HG03520 (cell line): ENCODE results near the gene PLEKHG3.

Experiments
- ATAC-seq: cut with Tn5 transposase; IDR thresholded peaks from one replicate; pipeline ENCODE4 v1.9.1; 2021; ENCODE audit warnings: mild to moderate bottlenecking, moderate library complexity; ENCODE audit not compliant: unreplicated experiment

Gene PLEKHG3

DNA sequence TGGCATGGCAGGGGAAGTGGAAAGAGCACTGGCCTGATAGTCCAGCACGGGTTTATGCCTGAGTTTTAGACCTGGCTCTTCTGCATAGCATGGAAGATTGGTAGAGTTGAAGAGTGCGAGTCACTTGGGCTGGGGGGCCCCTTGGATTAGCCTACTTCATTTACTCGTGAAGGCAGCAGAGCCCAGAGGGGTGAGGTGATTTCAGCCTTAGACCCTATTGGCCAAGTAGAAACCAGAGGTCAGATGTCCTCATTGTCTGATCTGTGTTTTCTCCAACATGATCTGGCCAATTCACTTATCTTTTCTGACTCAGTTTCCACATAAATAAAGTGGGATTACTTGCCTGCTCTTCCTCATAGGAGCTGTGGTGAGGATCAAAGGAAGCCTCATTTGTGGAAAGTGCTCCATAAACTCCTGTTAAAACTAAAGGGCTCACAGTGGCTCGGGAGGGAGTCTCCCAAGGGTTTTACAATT lies 1.9 kb downstream of the PLEKHG3 start:
- ATAC-seq = no peak

DNA sequence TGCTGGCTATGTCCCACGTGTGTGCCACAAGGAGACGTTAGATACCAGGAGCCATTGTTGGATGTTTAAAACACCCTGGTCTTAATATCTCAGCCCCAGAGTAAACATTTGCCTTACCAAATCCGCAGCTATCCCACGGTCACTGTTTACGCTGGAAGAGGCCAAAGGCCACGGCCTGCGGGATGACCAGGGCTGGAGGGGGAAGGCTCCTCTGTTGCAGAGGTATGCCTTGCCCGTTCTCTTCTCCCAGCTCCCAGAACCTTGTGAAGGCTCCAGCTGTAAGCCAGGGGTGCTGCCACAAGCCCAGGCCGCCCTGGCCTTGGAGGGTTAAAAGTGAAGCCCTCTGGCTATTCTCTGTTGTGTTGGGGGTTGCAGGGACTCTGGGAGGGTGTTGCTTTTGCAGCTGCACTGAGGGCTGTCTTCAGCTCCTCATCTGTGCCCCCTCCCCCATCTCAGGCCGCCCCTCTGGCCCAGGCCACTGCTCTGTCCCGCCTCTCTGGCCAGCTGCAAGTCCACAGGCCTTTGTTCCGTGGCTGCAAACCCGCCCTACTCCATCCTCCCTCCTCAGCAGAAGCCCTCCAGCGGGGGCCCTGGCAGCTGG lies 2.5 kb downstream of the PLEKHG3 start:
- no peak for ATAC-seq

DNA sequence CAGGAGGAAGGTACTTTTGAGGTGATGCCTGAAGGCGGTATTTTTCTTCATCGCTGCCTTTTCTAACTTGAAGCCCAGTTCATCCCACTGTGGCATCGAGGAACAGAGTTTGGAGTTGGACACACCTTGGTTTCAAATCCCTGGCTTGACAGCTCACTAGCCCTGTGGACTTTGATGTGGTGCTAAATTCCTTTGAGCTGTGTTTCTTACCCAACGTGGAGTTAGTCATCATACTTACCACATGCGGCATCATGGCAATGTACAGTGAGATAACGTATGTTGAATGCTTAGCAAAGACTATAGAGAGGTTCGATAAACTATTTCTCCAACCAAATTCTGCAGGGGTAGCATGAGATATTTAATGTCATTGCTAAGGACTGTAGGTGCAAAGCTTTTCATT lies 3.4 kb downstream of the PLEKHG3 start:
- ATAC-seq = no peak

DNA sequence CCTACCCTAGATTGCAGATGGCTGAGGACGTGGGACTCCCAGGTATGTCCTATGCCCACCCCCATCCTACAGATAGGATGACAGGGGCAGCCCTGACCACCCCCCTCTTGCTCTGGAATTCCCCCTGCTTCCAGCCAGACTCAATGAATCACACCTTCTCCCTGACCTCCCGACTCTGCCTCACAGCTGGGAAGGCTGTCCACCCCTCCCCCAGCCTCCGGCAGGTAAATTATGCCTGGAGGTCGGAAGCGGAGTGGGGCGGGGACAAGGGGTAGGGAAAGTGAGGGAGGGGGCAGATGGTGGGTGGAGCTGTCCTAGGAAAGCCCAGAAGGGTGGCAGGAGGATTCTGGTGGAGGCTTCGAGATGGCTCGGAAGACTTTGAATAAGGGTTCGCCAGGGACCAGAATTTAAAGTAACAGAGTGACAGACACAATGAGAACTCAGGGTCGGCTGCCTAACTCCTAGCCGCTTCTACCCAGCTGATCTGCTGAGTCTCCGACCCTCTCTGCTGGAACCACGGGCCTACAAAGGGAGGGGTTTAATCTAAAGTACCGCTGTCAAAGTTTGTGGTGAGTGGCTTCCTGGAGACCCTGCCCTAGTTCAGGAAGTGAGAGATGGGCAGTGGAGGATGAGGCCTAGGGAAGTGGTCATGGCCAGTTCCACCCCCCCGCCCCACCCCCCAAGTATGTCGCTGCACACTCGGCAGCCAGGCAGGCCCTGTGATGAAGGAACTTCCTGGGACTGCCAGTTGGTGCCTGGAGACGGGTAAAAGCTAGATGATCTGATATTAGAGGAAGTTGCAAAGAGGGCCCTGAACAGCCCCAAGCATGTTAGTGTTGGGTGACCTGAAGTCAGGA lies 4.2 kb downstream of the PLEKHG3 start:
- no peak for ATAC-seq

DNA sequence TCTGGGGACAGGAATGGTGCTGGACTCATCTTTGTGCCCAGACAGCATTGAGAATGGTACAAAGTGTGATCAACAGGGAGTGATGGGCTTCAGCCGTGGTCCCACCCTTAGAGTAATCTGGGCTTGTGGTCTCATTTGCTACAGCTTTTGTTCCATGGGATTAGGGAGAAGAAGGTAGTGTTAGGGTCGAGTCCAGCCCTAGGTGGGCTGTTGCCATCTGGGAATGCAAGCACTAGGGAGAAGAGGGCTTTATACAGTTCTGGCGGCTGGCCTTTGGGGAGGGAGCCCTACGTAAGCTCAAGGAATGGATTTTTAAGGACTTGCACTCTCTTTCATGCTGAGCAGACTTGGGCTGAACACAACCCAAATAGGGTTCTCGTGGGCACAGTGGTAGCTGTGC lies 4.9 kb downstream of the PLEKHG3 start:
- no peak for ATAC-seq

DNA sequence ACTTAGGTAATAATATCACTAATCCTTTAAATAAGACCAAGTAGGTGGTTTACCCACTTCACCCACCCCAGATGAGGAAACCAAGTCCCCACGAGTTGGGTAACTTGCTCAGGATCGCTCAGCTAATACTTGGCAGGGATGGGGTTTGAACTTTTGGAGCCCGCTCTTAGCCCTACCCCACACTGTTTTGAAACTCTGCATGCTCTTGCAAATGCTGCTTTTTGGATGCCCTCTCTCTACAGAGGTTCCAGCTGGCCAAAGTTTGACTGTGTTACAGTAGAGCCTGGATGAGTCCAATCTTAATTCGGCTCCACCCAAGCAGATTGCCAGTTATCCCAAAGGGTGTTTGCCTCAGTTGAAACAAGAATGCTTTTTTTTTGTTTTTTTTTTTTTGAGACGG lies 6.8 kb downstream of the PLEKHG3 start:
- no peak for ATAC-seq

DNA sequence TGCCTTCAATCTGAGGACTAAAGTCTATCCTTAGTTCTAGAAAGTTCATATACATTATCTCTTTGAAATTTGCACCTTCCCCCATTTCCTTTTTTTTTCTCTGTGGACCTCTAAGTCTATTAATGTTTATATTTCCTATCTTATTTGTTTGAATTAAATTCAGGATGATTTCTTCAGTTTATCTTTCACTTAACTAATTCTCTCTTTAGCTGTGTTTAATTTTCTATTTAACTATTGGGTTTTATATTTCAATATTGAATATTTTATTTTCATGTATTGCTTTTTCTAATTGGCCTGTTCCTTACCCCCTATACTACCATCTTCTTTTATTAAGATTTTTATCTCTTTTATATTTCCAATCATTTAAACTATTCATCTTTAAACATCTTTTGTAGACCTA lies 9.5 kb downstream of the PLEKHG3 start:
- no peak for ATAC-seq

DNA sequence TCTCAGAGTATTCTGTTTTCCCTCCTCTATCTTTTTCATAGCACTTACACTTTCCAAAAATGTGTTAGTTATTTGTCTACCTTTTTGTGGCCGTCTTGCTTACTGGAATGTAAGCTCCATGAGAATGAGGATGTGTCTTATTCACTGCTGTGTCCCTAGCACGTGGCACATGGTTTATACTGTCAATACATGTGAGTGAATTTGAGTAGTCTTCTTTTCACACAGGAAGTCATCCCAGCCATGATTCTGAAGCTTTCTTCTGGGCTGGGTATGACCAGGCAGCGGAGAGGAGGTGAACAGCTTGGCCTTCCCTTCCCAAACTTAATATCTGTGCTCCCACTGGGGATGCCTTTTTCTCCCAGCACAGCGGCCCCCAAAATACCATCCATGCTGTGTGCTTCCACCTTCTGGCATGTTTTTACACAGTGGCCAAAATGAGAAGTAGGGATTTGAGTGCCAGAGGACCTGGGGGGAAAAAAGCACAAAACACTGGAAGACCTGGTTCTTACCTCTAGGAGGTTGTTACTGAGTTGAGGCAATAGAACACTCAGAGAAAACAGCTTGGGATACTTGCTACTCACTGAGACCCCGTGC lies 10.3 kb downstream of the PLEKHG3 start:
- ATAC-seq = no peak

DNA sequence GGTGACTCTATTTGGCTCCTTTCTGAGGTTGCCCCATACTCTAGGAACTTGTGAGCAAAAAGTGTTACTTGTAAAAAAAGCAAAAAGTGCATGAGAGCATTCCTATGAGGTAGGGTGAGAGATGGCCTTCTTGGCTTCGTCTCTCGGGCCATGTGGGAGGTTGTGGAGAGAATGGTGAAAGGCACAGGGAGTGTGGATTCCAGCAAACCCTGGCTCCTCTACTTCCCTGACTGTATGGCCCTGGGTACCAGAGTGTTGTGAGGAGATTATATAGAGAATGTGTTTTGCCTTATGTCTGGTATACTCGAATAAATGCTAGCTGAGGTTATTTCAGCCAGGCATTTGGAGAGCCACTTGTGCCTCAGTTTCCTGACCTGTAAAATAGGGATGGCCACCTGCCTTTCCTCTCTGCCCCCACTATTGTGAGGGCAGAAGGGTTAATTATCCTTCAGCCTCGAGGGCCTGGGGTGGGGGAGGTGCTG lies 11.0 kb downstream of the PLEKHG3 start:
- ATAC-seq = no peak

DNA sequence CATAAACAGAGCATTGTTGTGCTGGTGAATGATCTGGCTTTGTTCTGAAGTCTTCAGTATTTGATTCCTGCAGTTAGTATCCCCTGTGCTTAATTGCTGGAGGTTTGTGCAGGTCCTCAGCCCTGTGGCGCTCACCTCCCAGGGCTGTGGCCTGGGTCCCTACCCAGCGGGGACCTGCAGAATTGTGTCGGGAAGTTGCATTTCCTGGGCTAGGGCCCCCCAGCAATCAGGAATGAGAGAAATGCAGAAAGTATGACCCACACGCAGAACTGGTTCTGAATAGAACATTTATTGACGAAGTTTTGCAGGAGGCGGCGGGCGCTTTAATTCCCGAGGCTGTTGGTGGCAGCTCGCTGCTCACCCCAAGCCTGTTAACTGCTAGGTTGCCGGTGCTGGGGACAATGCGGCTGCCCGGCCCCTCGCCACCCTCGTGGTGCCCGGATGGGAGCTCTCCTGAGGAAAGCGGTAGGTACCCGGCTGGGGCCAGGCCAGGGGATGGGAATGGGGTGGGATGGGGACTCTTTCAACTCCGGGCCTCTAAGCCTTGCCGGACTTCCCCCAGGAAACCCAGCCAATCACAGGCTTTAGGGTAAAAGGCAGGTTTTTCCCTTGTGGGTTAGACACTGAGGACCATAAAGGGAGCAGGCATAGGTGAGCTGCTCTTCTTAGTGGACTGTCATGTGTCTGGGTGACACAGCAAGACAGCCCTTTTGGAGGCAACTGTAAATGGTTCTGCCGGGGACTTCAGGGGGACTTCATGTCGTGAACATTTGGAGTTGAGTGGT lies 11.6 kb downstream of the PLEKHG3 start:
- no peak for ATAC-seq

DNA sequence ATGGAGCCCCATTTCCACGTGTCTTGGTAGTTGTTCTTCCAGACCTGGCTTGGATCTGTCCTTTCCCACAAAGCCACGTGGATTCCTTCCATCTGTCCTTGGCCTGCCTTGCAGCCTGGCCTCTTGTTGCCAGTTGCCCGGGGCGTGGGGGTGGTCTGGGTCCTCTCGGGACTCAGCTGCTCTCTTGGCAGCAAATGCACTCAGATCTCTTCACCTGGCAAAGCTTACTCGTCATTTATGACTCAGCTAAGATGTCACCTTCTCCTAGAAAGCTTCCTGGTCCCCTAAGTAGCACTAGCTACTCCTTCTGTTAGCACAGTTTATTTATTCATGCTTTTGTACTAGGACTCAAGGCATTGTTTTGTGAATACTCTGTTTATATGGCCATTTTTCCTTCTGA lies 13.6 kb downstream of the PLEKHG3 start:
- no peak for ATAC-seq

DNA sequence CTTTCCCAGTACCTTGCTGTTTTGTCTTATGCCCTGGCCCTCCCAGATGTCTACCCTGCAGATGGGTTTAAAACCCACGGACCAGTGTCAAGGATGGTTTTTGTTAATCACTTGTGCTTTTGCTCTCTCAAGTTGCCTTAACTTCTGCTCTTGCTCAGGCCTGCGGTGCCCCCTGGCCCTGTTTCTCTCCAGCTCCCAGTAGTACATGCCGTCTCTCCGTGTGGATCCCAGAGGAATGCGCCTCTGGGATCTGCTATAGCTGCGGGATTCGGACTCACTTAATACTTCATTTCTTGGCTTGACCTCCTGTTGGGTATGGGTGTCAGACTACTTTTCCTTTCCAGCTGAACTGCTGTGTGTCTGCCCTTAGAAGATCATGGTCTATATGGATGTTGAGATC lies 14.5 kb downstream of the PLEKHG3 start:
- no peak for ATAC-seq

DNA sequence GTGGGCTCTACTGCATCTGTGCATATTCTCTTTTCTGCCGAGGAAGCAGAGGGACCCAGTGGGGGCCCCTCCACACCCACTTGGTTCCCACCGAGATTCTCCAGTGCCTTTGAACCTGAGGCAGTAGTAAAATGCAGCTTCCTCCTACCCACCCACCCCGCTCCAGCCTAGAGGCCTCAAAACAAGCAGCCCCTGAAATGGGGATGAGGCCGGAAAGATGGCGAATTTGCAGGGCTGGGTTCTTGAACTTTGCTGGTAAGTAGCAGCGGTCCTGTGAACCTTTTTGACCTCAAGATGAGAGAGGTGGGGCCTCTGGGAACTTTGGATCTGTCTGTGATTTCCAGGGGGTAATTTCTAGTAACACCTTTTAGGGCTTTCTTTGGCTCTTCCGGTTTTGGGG lies 15.4 kb downstream of the PLEKHG3 start:
- ATAC-seq = no peak

DNA sequence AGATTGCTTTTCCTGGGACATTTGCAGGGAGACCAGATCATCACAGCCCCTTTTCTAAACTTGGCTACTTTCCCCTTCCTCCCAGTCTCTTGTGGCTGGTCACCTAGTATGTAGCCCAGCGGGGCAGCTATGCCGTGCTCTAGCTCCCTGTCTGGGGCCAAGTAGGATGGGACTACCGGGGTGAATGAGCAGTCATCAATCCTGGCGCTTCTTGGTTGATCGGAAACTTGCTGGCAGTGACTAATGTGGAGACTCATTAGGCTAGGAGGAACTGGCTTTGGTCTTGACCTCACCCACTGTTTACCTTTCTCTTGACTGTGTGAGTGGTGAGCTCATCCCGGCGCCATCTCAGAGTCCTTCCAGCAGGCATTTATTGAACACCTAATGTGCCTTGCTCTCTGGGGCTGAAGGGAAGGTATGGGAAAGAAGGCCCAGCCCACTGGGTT lies 15.9 kb downstream of the PLEKHG3 start:
- no peak for ATAC-seq

DNA sequence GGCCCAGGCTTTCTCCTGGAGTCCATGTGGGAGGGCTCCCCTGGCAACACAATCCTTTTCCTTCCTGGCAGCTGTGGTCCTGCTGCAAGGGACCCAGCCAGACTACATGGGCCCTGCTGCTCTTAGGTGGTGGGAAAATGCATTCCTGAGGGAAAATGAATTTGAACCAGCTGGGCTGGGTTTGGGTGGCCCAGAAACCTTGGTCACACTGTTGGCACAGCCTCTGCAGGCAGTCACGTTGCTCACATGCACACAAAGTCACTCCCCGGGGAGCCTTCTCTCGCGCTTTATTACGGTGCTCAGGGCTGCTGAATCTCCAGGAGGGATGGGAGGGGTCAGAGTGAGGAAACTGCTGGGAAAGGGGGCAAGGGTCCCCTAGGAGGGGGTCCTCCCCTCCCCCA lies 17.2 kb downstream of the PLEKHG3 start:
- no peak for ATAC-seq

DNA sequence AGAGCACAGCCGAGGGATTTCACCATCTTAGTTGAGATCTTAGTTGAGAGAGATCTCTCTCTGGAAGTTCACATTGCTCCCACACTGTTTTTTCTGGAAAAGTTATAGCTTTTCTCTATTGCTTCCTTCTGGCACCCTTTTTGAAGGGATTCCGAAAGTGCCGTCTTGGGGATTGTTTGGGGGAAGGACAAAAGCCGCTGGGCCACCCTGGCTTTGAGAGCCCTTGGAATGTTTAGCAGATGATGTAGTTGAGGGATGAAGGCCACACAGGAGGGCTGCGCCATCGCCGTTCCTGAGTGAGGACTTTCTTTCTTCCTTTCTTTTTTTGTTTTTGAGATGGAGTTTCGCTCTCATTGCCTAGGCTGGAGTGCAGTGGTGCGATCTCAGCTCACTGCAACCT lies 17.7 kb downstream of the PLEKHG3 start:
- ATAC-seq = no peak

DNA sequence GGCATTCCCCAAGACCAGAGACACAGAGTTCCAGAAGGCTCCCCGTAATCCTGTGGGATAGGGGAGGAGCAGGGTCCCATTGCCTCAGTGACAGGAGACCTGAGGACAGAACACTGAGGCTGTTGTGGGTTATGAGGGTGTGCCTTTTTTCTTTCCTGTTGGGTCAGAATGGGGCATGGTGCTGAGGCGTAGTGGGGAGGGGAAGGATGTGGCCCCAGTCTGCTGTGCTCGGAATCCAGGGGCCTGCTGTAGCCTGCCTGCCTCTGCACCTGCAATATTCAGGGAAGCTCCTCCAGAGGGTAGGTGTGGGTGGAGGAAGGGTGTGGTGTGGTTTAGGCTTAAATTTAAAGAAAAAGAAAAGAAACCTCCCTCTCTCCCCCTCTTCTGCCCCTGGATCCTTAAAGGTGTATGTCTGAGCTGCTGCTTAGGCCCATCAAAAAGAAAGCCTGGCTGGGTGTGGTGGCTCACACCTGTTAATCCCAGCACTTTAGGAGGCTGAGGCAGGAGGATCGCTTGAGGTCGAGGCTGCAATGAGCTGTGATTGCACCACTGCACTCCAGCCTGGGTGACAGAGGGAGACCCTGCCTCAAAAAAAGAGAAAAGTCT lies 18.7 kb downstream of the PLEKHG3 start:
- ATAC-seq = no peak

DNA sequence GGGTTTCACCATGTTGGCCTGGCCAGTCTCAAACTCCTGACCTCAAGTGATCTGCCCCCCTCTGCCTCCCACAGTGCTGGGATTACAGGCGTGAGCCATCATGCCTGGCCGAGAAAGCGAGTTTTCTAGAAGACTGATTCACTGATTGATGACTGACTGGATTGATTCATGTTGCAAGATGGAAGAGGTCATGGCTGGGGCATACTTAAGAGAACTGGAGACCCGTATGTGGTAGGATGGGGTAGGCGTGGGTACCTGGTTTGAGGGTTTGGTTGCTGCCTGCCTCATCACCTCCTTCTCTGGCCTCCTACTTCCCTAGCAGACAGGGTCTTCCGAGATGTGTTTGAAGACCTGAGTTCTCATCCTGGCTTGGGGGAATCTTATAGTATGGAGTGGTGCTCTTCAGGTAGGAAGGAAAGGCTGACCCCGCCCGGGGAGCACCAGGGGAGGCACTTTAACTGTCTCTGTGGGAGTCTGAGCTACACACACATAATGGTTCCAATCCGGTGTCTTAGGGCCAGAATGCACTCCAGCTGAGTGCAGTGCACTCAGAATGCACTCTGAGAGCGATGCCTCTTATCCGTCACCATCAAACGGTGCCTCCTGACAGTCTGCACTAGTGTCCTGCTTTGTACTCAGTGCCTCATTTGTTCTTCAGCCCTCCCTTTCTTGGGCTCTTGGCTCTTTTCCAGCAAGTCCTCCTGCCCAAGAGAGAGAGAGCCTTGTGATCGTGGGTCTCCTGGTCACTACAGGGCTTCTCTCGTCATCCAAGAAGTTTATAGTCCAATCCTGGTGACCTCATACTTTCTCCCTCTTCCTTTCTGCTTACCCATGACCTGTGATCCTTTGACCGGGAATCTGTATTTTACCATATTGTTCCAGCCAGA lies 19.7 kb downstream of the PLEKHG3 start:
- no peak for ATAC-seq

DNA sequence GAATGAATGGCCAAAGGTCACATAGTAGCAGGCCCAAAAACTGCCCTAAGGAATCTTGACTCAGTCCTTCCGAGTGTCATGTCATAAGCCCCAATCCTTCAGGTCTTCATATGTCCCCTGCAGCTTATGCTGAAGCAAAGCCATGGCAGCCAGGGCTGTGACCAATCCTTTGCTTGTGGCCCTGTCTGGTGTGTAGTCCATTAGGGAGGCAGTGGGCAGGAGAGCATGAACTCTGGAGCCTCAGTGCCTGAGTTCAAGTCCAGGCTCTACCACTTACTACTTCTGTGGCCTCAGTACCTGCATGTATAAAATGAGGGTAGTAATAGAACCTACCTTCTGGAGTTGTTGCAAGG lies 20.3 kb downstream of the PLEKHG3 start:
- no peak for ATAC-seq

DNA sequence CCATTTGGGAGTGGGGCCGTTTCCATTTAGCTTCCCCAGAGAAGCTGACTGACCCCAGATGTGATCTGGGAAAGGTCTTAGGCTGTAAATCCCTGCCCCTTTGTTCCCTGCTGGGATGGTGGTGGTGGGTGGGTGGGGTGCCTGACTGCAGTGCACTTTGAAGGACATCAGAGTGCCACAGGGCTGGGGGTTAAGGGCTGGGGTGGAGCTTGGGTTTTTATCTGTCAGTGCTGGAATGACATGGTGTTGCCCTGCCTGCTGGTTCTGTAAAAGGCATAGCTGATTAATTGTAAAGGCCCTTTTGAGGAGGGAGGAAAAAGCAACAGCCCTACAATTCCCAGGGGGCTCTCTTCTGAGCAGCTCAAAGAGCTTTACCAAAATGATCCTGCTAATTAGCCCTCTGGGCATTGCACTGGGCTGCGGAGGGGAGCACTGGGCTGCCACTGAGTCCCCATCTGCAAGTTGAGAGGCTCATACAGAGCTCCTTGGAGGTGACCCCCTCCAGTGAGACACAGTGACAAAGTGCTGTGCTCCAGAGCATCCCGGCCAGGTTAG lies 21.1 kb downstream of the PLEKHG3 start:
- ATAC-seq = no peak
